Measurements from ENCODE around the gene PTGIR. TPM values are rescaled to one million over a fixed set of nuclear protein-coding genes. Genes with fewer than 3 reads are reported as not detected.

The PTGIR gene
- total and polyA plus RNA-seq, 2 experiments from 2014 or later = 3.2 to 4.8 TPM

DNA sequence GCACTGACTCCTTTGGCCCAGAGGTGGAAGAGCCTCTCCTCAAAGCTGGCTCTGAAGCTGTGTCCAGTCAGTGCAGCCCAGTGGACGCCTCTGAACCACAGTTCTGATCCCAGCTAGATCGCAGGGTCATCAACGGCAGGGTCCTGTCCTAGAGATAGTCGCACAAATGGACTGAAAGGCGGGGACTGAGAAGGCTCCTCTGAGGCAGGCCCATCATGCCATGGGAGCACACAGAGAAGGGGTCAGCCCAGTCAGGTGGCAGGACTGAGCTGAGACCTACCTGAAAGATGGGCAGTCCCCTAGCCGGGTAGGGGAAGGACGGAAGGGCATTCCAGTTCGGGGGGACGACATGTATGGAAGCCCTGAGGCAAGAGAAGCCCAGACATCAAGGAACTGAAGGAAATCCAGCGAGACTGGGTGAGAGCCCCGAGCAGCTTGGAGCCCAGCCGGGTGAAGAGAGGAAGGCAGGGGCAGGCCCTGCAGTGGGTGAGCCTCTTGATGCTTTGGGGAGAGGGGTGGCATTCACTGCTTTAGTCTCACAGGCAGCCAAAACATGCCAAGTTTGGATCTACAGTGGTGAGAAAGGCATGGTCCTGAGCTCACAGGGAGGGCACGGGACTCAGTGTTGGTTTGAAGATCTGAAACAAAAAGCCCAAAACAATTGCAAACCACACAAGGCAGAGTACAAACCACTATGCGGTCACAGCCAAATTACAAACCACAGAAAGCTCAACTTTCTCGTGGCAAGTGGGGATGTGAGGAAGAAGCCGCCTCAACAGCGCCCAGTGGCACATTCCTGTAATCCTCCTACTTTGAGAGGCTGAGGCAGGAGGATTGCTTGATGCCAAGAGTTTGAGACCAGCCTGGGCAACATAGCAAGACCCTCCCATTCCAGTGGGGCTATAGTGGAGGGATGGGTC lies 13.8 kb downstream of the PTGIR start:
- no peaks in the 10 kb centered on the region for H3K9me3 ChIP-seq (ENCODE audit: low read depth)
- no peaks in the 10 kb centered on the region for H3K9me2 ChIP-seq (replicated peaks; ENCODE audit: insufficient read depth)
- H3K4me3 ChIP-seq = no peak overlapping the region
- H4K20me1 ChIP-seq (ENCODE audit: insufficient read depth, poor library complexity, severe bottlenecking) = peaks cover 17% of the 10 kb centered on the region
- no peak overlapping the region for H3K27ac ChIP-seq
- peaks cover 12% of the 10 kb centered on the region for H3K79me2 ChIP-seq
- no peaks in the 10 kb centered on the region for H3K4me1 ChIP-seq (ENCODE audit: insufficient read depth)
- TF ChIP-seq EZH2 (IDR thresholded peaks at IDR 0.05; ENCODE audit: borderline replicate concordance) (no peak), EZH2phosphoT487 (IDR thresholded peaks at IDR 0.05; ENCODE audit: low read depth, severe bottlenecking, unreplicated experiment) (no peak)
- TF ChIP-seq, protein P1, sequence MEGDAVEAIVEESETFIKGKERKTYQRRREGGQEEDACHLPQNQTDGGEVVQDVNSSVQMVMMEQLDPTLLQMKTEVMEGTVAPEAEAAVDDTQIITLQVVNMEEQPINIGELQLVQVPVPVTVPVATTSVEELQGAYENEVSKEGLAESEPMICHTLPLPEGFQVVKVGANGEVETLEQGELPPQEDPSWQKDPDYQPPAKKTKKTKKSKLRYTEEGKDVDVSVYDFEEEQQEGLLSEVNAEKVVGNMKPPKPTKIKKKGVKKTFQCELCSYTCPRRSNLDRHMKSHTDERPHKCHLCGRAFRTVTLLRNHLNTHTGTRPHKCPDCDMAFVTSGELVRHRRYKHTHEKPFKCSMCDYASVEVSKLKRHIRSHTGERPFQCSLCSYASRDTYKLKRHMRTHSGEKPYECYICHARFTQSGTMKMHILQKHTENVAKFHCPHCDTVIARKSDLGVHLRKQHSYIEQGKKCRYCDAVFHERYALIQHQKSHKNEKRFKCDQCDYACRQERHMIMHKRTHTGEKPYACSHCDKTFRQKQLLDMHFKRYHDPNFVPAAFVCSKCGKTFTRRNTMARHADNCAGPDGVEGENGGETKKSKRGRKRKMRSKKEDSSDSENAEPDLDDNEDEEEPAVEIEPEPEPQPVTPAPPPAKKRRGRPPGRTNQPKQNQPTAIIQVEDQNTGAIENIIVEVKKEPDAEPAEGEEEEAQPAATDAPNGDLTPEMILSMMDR (IDR thresholded peaks at IDR 0.05; ENCODE audit: poor library complexity) = no peak
- DNase-seq (ENCODE audit: low spot score) = no peak
- WGBS (ENCODE audit: low lambda C conversion rate, missing lambda C conversion rate) = 86% methylated on average over 17 of the region's 17 CpGs
- H3K4me2 ChIP-seq = no peak overlapping the region
- H3K27me3 ChIP-seq = no peaks in the 10 kb centered on the region
- H2AFZ ChIP-seq = no peak overlapping the region
- no peaks in the 10 kb centered on the region for H3K36me3 ChIP-seq (replicated peaks; ENCODE audit: insufficient read depth, low read depth)

DNA sequence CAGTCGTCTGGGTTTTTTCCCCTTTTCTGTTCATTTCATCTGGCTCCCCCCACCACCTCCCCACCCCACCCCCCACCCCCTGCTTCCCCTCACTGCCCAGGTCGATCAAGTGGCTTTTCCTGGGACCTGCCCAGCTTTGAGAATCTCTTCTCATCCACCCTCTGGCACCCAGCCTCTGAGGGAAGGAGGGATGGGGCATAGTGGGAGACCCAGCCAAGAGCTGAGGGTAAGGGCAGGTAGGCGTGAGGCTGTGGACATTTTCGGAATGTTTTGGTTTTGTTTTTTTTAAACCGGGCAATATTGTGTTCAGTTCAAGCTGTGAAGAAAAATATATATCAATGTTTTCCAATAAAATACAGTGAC lies 14.5 kb downstream of the PTGIR start:
- H3K36me3 ChIP-seq (replicated peaks; ENCODE audit: insufficient read depth, low read depth) = no peaks in the 10 kb centered on the region
- H3K9me3 ChIP-seq (ENCODE audit: low read depth) = no peaks in the 10 kb centered on the region
- no peaks in the 10 kb centered on the region for H3K4me1 ChIP-seq (ENCODE audit: insufficient read depth)
- WGBS (ENCODE audit: low lambda C conversion rate, missing lambda C conversion rate) = 88% methylated on average over 5 of the region's 5 CpGs
- no peak overlapping the region for H2AFZ ChIP-seq
- no peak overlapping the region for H3K27ac ChIP-seq
- no peak overlapping the region for H3K4me3 ChIP-seq
- H3K4me2 ChIP-seq = no peak overlapping the region
- no peaks in the 10 kb centered on the region for H3K9me2 ChIP-seq (replicated peaks; ENCODE audit: insufficient read depth)
- DNase-seq (ENCODE audit: low spot score) = no peak
- peaks cover 23% of the 10 kb centered on the region for H4K20me1 ChIP-seq (ENCODE audit: insufficient read depth, poor library complexity, severe bottlenecking)
- peaks cover 19% of the 10 kb centered on the region for H3K79me2 ChIP-seq
- no peaks in the 10 kb centered on the region for H3K27me3 ChIP-seq
- TF ChIP-seq EZH2 (IDR thresholded peaks at IDR 0.05; ENCODE audit: borderline replicate concordance) (no peak), EZH2phosphoT487 (IDR thresholded peaks at IDR 0.05; ENCODE audit: low read depth, severe bottlenecking, unreplicated experiment) (no peak)
- TF ChIP-seq, protein P1 (IDR thresholded peaks at IDR 0.05; ENCODE audit: poor library complexity) = no peak

- H3K79me2 ChIP-seq = peaks cover 26% of the 10 kb centered on the region
- WGBS (ENCODE audit: low lambda C conversion rate, missing lambda C conversion rate) = 94% methylated on average over 30 of the region's 30 CpGs
- peaks cover 29% of the 10 kb centered on the region for H4K20me1 ChIP-seq (ENCODE audit: insufficient read depth, poor library complexity, severe bottlenecking)
- H3K4me1 ChIP-seq (ENCODE audit: insufficient read depth) = peaks cover 4% of the 10 kb centered on the region
- no peak overlapping the region for H3K4me2 ChIP-seq
- H3K36me3 ChIP-seq (replicated peaks; ENCODE audit: insufficient read depth, low read depth) = no peaks in the 10 kb centered on the region
- no peak overlapping the region for H2AFZ ChIP-seq
- DNase-seq (ENCODE audit: low spot score) = no peak
- H3K27ac ChIP-seq = no peak overlapping the region
- H3K9me3 ChIP-seq (ENCODE audit: low read depth) = no peaks in the 10 kb centered on the region
- H3K27me3 ChIP-seq = no peaks in the 10 kb centered on the region
- no peak overlapping the region for H3K4me3 ChIP-seq
- no peaks in the 10 kb centered on the region for H3K9me2 ChIP-seq (replicated peaks; ENCODE audit: insufficient read depth)
- TF ChIP-seq, protein P1 (IDR thresholded peaks at IDR 0.05; ENCODE audit: poor library complexity) = no peak
- TF ChIP-seq EZH2 (IDR thresholded peaks at IDR 0.05; ENCODE audit: borderline replicate concordance) (no peak), EZH2phosphoT487 (IDR thresholded peaks at IDR 0.05; ENCODE audit: low read depth, severe bottlenecking, unreplicated experiment) (no peak)
These were observed 15.1 kb downstream of the PTGIR start for GRCh38 chr19:46609511-46610412.
